NCI-H774 (cell line): ENCODE results near the gene DRD4.

ENCODE experiments used
- DNase-seq: peaks from one replicate; lab custom pipeline; 2025; lab: John Stamatoyannopoulos, UW

Gene DRD4

DNA sequence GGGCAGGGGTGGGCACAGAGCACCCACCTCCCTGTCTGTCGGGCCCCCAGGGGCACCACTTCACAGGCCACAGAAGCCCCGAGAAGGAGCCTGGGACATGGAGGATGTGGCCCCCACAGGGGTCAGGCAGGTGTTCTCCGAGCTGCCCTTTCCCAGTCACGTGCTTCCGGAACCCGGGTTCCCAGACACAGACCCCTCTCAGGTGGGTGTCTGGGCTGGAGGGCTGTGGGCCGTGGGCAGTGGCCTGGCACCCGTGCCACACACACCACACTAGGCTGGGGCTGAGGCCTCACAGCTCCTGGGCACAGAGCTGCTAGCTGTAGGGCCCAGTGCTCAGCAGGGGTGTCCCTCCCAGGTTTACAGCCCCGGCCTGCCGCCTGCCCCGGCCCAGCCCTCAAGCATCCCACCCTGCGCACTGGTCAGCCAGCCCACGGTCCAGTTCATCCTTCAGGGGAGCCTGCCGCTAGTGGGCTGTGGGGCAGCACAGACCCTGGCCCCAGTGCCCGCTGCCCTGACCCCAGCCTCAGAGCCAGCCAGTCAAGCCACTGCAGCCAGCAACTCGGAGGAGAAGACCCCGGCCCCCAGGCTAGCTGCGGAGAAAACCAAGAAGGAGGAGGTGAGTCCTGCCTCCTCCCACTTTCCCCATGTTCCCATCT is 26.8 kb upstream of the DRD4 start:
- DNase-seq, result no peak

DNA sequence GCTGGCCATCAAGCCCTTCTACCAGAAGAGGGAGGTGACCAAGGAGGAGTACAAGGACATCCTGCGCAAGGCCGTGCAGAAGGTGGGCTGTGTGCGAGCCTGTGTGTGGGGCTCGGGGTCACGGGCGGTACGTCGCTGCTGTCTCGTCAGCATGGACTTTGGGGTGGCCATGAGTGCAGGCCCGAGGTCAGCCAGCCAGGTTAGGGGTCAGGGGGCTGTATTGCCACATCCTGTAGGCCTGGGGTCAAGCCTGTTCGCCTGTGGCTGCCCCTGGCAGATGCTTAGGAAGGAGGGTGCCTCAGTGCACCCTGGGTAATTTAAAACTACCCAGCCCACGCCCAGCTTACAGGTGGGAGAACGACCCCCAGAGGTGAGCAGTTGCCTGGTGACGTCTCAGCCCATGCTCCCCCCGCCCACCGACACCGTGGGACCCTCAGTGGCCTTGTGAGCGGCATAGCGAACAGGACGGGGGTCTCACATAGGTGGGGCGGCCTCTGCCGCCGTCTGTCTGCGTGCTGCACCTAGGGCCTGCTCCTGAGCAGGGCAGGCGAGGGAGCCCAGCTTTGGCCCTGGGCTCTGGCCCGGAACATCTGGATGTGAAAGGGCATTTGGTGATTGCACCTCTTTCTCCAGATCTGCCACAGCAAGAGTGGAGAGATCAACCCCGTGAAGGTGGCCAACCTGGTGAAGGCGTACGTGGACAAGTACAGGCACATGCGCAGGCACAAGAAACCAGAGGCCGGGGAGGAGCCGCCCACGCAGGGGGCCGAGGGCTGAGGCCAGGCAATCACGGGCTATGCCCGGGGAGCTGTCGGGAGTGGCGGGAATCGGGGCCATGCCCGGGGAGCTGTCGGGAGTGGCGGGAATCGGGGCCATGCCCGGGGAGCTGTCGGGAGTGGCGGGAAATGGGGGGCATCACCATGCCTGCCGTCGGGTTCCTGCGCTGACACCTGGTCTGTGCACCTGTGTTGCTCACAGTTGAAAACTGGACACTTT is 25.8 kb upstream of the DRD4 start:
- DNase-seq, result no peak

GRCh38 chr11:612201-612960 is 24.7 kb upstream of the DRD4 start:
- peak; percentile 56 for DNase-seq

DNA sequence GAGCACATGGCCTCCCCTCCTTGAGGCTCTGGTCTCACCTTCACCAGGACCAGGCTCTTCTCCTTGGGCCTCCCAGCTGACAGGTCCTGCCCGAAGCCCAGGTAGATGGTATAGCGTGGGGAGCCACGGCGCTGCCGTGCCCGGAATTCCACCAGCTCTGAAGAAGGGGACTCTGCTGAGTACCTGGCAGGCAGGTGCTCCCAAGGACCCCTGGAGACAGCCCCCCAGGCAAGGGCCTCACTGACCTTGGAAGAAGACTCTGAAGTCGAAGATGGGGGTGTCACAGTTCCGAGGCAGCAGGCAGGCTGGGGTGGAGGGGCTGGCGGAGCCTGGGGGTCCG is 24.1 kb upstream of the DRD4 start:
- DNase-seq, result no peak

GRCh38 chr11:613369-613968 is 23.6 kb upstream of the DRD4 start:
- DNase-seq, result peak; percentile 27

DNA sequence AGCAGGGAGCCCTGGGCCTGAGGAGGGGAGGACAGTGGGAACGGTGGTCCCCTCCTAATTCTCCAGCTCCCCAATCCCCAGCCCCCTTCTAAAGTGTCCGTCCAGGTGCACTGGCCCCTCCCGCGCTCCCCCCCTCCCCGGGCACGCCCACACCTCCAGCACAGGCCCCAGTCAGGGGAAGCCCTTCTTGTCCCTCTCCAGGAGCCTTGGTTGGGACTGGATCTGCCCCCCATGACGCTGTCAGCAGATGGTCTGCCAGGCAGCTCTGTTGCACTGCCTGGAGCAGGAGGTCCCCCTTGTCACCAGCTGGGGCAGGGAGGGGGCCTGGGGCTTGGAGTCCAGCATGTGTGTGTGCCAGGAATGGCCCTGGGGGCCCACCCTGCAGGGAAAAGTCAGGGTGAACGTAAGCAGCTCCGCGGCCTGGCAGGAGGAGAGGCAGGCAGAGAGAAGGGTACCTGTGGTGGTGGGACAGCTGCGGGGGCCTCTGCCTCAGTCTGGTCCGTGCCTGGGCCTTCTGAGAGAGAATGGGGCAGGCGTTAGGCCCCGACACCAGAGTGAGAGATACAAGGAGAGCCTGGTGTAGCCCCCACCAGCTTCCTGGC is 22.9 kb upstream of the DRD4 start:
- no peak for DNase-seq

GRCh38 chr11:614623-615503 is 22.2 kb upstream of the DRD4 start:
- no peak for DNase-seq

DNA sequence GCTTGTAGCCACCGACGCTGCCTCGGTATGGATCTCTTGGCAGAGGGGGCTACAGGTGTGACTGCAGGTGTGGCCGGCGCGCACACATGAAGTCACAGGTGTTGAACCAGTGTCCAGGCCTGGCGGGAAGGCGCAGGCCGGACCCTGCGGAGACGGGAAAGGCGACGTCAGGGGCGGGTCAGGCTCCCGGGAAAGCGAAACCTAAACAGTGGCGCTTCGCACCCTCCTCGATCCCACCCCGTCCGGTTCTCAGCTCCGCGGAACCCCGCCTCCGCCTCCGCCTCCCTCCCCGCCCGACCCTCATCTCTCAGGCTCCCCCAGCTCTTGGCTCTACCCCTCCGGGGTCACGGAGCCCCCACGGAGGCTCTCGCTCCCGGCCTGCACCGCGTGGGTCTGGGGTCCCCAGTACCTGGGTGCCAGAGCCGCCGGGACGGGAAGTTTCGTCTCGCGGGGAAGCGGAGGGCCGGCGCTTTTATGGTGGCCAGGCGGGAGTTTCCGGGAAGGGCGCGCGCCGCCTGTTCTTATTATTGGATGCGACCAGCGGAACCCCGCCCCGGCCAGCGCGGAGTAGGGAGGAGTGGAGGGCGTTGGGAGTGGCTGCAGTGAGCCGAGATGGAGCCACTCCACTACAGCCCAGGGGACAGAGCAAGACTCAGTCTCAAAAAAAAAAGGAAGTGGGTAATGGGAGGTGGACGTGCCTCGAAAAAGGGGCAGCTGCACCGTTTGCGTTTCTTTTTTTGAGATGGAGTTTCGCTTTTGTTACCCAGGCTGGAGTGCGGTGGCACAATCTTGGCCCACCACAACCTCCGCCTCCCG is 21.4 kb upstream of the DRD4 start, which contains the start of gene IRF7:
Gene IRF7 (minus strand): TSS at position 447 of the 816 bp plus-strand sequence. CDS start 586 bp downstream, outside the sequence.
- peak; percentile 85 for DNase-seq

GRCh38 chr11:616320-617198 is 20.5 kb upstream of the DRD4 start:
- DNase-seq, result no peak

GRCh38 chr11:617199-617911 is 19.7 kb upstream of the DRD4 start:
- DNase-seq, result no peak

- no peak for DNase-seq
Observed at GRCh38 chr11:617912-618682, 19.0 kb upstream of the DRD4 start.

DNA sequence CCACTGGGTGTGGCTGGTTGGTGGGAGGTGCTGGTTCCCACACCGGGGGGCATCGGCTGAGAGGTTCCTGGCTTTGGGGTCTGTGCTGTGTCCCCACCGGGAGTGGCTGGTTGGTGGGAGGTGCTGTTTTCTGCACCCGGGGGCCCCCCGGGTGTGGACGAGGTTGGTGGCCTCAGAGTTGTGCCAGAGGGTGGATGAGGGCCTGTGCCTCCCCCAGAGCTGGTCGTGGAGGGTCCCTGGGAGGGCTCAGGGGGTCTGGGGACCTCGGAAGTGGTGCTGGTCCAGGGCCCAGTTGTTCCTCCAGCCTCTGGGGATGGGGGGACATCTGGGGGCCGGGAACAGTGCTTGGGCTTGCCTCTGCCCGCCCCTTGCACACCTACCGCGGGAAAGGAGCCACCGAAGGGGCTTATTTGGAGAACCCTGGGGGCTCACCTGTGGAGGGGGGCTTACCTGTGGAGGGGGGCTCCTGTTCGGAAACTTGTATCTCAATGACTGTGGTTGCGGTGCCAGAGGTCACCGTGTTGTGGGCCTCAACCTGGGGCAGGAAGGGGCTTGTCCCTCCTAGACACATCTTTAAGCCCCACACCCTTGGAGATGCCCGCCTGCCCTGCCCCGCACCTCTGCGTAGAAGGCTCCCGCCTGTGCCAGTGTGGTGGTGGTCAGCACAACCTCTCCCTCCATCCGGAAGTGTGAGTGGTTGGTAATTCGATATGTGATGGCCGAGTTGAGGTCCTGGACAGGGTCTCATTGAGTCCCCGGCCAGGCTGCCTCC is 18.0 kb upstream of the DRD4 start:
- no peak for DNase-seq

GRCh38 chr11:619628-620050 is 17.4 kb upstream of the DRD4 start:
- no peak for DNase-seq

GRCh38 chr11:620201-620600 is 16.9 kb upstream of the DRD4 start:
- DNase-seq, result no peak

DNA sequence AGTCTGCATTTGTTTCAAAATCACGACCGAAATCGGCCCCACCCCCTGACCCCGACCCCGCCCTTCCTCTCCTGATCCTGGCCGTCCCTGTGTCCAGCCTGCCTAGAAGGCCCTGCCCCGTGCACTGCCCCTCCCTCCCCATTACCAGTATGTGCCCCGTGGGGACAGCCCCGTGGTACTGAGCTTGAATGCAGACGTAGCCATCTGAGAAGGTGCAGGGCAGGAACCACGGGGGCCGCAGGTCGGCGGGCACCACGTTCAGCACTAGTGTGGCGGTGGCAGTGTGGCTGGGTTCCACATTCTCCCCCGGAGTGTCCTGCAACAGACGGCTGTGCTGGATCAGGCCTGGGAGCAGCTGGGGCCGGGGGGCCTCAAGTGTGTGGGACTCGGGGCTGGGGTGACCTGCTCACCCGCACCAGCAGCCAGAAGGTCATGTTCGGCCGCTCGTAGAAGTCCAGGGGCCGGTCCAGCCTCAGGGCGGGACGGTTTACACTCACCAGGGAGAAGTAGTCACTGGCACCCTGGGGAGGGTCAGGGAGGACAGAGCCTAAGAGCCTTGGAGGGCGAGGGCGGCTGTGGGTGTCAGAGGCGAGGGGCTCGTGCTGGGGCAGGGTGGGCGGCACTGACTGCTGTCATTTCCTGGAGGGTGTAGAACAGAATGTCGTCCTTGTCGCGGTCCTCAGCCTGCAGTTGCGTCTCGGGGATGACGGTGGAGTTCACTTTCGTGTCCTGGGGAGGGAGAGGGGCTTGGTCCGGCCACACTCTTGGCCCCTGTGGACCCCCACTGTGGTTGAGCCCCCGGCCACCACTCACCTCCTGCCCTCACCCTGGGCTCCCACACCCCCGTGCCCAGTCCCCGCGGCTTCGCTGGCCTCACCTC is 15.9 kb upstream of the DRD4 start:
- no peak for DNase-seq
